ENCODE data around the gene HOXD9.

HOXD9 gene

GRCh38 chr2:176164611-176165369 is 42.3 kb downstream of the HOXD9 start:
- no peak for DNase-seq

- DNase-seq: no peak
Measured at GRCh38 chr2:176165370-176166050, 43.0 kb downstream of the HOXD9 start.

DNA sequence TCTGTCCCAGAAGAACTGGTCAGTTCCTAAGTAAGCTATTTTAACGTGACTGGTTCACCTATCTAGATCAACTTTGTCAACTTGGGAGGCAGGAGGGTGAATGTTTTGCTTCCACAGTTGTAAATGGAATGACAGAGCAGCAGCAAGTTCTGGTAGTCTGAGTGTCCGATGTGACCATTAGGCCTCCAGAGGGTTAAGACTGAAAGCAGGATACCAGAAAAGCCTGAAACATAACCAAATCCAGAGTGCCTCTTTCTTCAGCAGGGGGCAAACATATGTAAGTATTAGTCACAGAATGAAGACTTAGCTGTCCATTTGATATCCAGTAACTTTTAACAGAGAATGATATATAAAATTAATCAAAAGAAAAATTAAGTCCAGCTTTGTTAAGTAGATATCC is 43.8 kb downstream of the HOXD9 start:
- no peak for DNase-seq

DNA sequence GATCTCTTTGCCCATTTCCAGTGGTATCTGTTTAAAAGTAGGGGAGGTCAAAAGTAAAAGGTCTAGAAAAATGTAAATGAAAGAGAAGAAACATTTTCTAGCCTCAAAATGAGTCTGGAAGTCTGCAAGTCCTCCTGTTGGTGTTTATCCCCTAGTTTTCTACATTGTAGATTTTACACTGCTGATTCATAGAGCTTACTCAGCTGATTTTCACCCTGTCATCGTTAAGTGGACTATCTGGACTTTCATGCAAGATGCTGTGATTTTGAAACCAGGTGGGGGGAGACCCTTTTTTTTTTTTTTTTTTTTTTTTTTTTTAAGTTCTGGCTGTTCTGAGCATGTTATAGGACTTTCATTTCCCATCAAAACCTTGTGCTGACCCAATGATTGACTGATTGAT is 44.9 kb downstream of the HOXD9 start:
- DNase-seq: no peak

DNA sequence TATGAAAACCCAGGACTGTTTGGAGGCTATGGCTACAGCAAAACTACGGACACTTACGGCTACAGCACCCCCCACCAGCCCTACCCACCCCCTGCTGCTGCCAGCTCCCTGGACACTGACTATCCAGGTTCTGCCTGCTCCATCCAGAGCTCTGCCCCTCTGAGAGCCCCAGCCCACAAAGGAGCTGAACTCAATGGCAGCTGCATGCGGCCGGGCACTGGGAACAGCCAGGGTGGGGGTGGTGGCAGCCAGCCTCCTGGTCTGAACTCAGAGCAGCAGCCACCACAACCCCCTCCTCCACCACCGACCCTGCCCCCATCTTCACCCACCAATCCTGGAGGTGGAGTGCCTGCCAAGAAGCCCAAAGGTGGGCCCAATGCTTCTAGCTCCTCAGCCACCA is 46.7 kb downstream of the HOXD9 start:
- DNase-seq: no peak

GRCh38 chr2:176169711-176170110 is 47.2 kb downstream of the HOXD9 start:
- DNase-seq: no peak

DNA sequence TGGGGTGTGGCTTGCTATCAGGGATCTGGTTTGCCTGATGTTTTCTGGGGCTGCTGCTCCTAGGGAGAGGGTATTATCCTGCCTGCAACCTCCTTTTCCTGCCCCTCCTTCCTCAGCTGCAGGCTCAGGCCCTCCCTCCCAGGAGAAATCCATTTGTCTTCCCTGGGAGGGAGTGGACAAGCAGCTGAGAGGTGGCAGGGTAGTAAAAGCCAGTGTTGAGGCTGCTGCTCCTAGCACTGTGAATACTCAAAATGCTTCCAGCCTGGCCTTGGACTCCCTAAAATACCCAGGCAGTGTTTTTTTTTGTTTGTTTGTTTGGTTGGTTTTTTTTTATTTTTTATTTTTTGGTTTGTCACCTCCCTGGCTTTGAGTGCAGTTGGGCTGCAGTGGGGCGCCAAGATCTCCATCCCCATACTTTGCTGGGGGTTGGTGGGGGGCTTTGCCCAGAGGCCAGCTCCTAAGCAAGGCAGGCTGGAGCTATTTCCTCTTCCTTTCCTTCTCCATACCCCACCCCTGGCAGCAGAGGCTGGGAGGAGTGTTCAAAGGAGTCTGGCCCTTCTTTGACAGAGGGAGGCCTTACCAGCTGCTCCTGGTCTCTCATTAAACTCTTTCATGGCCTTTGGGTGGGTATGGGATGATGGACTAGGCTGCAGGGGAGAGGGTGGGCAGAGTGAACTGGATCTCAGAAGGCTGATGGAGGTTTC is 48.2 kb downstream of the HOXD9 start:
- DNase-seq: no peak

- DNase-seq: peak in 11 of 51 donors; percentile 5 to 50 (median 23)
Measured at GRCh38 chr2:176171351-176172006, 49.0 kb downstream of the HOXD9 start.

DNA sequence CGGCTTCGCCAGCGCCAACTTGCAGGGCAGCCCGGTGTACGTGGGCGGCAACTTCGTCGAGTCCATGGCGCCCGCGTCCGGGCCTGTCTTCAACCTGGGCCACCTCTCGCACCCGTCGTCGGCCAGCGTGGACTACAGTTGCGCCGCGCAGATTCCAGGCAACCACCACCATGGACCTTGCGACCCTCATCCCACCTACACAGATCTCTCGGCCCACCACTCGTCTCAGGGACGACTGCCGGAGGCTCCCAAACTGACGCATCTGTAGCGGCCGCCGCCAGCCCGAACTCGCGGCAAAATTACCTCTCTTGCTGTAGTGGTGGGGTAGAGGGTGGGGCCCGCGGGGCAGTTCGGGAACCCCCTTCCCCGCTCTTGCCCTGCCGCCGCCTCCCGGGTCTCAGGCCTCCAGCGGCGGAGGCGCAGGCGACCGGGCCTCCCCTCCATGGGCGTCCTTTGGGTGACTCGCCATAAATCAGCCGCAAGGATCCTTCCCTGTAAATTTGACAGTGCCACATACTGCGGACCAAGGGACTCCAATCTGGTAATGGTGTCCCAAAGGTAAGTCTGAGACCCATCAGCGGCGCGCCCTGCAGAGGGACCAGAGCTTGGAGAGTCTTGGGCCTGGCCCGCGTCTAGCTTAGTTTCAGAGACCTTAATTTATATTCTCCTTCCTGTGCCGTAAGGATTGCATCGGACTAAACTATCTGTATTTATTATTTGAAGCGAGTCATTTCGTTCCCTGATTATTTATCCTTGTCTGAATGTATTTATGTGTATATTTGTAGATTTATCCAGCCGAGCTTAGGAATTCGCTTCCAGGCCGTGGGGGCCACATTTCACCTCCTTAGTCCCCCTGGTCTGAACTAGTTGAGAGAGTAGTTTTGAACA is 49.7 kb downstream of the HOXD9 start:
- no peak for DNase-seq

GRCh38 chr2:176172895-176173566 is 50.5 kb downstream of the HOXD9 start:
- DNase-seq: no peak

GRCh38 chr2:176173567-176174381 is 51.3 kb downstream of the HOXD9 start:
- no peak for DNase-seq

DNA sequence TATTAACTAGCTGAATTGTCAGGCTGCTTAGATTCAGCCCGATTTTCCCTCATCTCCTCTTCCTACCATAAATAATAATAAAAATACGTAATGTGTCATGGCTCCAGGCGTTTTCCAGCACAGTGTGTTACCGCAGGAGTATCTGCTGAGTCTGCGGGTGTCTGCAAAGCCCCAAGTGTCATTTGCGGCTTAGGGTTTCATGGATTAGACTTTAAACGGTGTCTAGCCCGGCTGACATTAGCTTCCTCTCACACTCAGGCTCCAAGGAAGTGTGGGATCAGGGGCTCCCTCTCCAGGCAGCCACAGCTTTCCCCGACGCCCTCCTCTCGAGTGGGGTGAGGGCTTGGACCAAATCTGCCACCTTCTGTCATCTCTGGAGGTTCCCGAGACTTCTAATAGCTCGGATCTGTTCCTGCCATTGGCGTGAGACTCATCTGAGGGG is 51.9 kb downstream of the HOXD9 start:
- DNase-seq: peak in 5 of 51 donors; percentile 17 to 52 (median 21)
